HepG2 (cell line): ENCODE measurements around the gene STMN3. TPM values are rescaled to one million over a fixed set of nuclear protein-coding genes. Genes with fewer than 3 reads are reported as not detected.

Experiments used
- ARHGAP35 ChIP-seq: sonication (generic); formaldehyde crosslinking; IDR thresholded peaks from 2 replicates; pipeline ENCODE4 v1.9.0; 2022; ENCODE audit warnings: mild to moderate bottlenecking, inconsistent platforms, moderate library complexity, missing genetic modification reagents, borderline replicate concordance
- ATF4 ChIP-seq, 2 experiments: fragments of 450-650 bp in 1 of 2; sonication (generic) in 1 of 2; formaldehyde crosslinking; IDR thresholded peaks; 2 replicates each; pipeline versions ENCODE4 v1.5.0 to v1.8.0; 2020 to 2022; ENCODE audit warnings: mild to moderate bottlenecking in 1 of 2, missing genetic modification reagents in 1 of 2
- ATM ChIP-seq: fragments of 450-650 bp; IDR thresholded peaks from 2 replicates; pipeline ENCODE4 v1.7.1; 2017; ENCODE audit warnings: mild to moderate bottlenecking, borderline replicate concordance
- BCLAF1 ChIP-seq: fragments of 450-650 bp; IDR thresholded peaks from 2 replicates; pipeline ENCODE4 v1.6.1; 2017; ENCODE audit warnings: mild to moderate bottlenecking
- DNMT1 ChIP-seq: sonication (generic); formaldehyde crosslinking; IDR thresholded peaks from 2 replicates; pipeline ENCODE4 v1.5.1; 2020; ENCODE audit warnings: mild to moderate bottlenecking, missing genetic modification reagents
- EED ChIP-seq: sonication (generic); formaldehyde crosslinking; IDR thresholded peaks from 2 replicates; pipeline ENCODE4 v1.5.0; 2020; ENCODE audit warnings: mild to moderate bottlenecking, missing genetic modification reagents
- GLI4 ChIP-seq: sonication (generic); formaldehyde crosslinking; IDR thresholded peaks from 2 replicates; pipeline ENCODE4 v1.5.1; 2020; ENCODE audit warnings: missing genetic modification reagents, mild to moderate bottlenecking, moderate library complexity, borderline replicate concordance
- HNF1B ChIP-seq: sonication (generic); formaldehyde crosslinking; IDR thresholded peaks from 2 replicates; pipeline ENCODE4 v1.5.1; 2020; ENCODE audit warnings: mild to moderate bottlenecking, moderate library complexity, missing genetic modification reagents
- HOXA3 ChIP-seq: sonication (generic); formaldehyde crosslinking; IDR thresholded peaks from 2 replicates; pipeline ENCODE4 v1.5.0; 2020; ENCODE audit warnings: missing genetic modification reagents
- IRX3 ChIP-seq: sonication (generic); formaldehyde crosslinking; IDR thresholded peaks from 2 replicates; pipeline ENCODE4 v1.8.1; 2023; ENCODE audit warnings: mild to moderate bottlenecking, low read depth, missing genetic modification reagents, borderline replicate concordance
- JARID2 ChIP-seq: sonication (generic); formaldehyde crosslinking; IDR thresholded peaks from 2 replicates; pipeline ENCODE4 v1.8.1; 2023; ENCODE audit warnings: missing genetic modification reagents, inconsistent platforms; ENCODE audit not compliant: insufficient replicate concordance
- KLF6 ChIP-seq: IDR thresholded peaks from 2 replicates; pipeline ENCODE4 v1.8.0; 2016; ENCODE audit warnings: missing biosample characterization, missing genetic modification reagents
- NR2C2 ChIP-seq: sonication (generic); formaldehyde crosslinking; IDR thresholded peaks from 2 replicates; pipeline ENCODE4 v1.4.0; 2020; ENCODE audit warnings: missing genetic modification reagents, mild to moderate bottlenecking, moderate library complexity, borderline replicate concordance
- RAD51 ChIP-seq: fragments of 450-650 bp; IDR thresholded peaks from 2 replicates; pipeline ENCODE4 v1.6.1; 2016; ENCODE audit warnings: borderline replicate concordance
- RBM22 ChIP-seq: fragments of 200-400 bp; formaldehyde crosslinking; optimal IDR thresholded peaks from 2 replicates; pipeline ENCODE3; 2017; ENCODE audit warnings: mild to moderate bottlenecking, low read length, moderate library complexity
- THAP7 ChIP-seq: sonication (generic); formaldehyde crosslinking; IDR thresholded peaks from 2 replicates; pipeline ENCODE4 v1.8.1; 2023; ENCODE audit warnings: mild to moderate bottlenecking, missing genetic modification reagents
- THYN1 ChIP-seq: sonication (generic); formaldehyde crosslinking; IDR thresholded peaks from 2 replicates; pipeline ENCODE4 v1.8.1; 2023; ENCODE audit warnings: low read depth, mild to moderate bottlenecking, moderate library complexity, missing genetic modification reagents, borderline replicate concordance
- ZBTB20 ChIP-seq: sonication (generic); formaldehyde crosslinking; IDR thresholded peaks from 2 replicates; pipeline ENCODE4 v1.8.1; 2023; ENCODE audit warnings: missing genetic modification reagents, low read depth, mild to moderate bottlenecking, borderline replicate concordance
- ZEB1 ChIP-seq: IDR thresholded peaks from 2 replicates; pipeline ENCODE4 v1.6.1; 2012; ENCODE audit warnings: mild to moderate bottlenecking, low read depth, inconsistent platforms; ENCODE audit not compliant: insufficient replicate concordance
- ZNF143 ChIP-seq: sonication (generic); formaldehyde crosslinking; IDR thresholded peaks from 2 replicates; pipeline ENCODE4 v1.4.0; 2020; ENCODE audit warnings: missing genetic modification reagents
- ZNF547 ChIP-seq: sonication (generic); formaldehyde crosslinking; IDR thresholded peaks from 2 replicates; pipeline ENCODE4 v1.5.1; 2020; ENCODE audit warnings: mild to moderate bottlenecking, missing genetic modification reagents
- ZNF570 ChIP-seq: sonication (generic); formaldehyde crosslinking; IDR thresholded peaks from 2 replicates; pipeline ENCODE4 v1.4.0; 2020; ENCODE audit warnings: mild to moderate bottlenecking, missing genetic modification reagents, borderline replicate concordance
- ZNF678 ChIP-seq: sonication (generic); formaldehyde crosslinking; IDR thresholded peaks from 2 replicates; pipeline ENCODE4 v1.4.0; 2020; ENCODE audit warnings: mild to moderate bottlenecking, missing genetic modification reagents
- ZNF768 ChIP-seq: sonication (generic); formaldehyde crosslinking; IDR thresholded peaks from 2 replicates; pipeline ENCODE4 v1.4.0; 2020; ENCODE audit warnings: missing genetic modification reagents
- polyA plus RNA-seq, 8 experiments: library from polyadenylated mRNA; depleted of rRNA in 3 of 8; stranded (reverse) in 7 of 8; unstranded in 1 of 8; fragments of >200 nt; fragmentation: Illumina TruSeq in 4 of 8; extraction: Trizol in 4 of 8; gene quantifications; 2 replicates each; pipeline versions ENCODE4 v1.2.1 to v1.2.3, GENCODE V29; 2011 to 2016; ENCODE audit warnings: low read depth in 4 of 8, missing spikeins in 1 of 8, mixed read lengths in 1 of 8; ENCODE audit not compliant: insufficient read depth in 1 of 8
- total RNA-seq, 5 experiments: library from RNA; depleted of rRNA; stranded (reverse); fragments of >200 nt; fragmentation: Illumina TruSeq; extraction: Trizol; gene quantifications; 2 replicates each; pipeline ENCODE4 v1.2.3, GENCODE V29; 2016; ENCODE audit warnings: low read depth in 1 of 5

Gene STMN3
- total and polyA plus RNA-seq, 2 of the 13 experiments (the other 11 are each of a cell fraction or from before 2014, with no cell fraction given), result 21.0 to 48.3 TPM

GRCh38 chr20:63628246-63628975 lies 24.8 kb downstream of the STMN3 start (continued):
- 0 out of 4 replicates have a peak, but pooled peaks of 1 of the 2 experiments have one; percentile 70 for TF ChIP-seq ATF4 (CRISPR knock-in tag; IDR thresholded peaks at IDR 0.05)
- TF ChIP-seq BCLAF1, result no peak
- TF ChIP-seq HNF1B (CRISPR knock-in tag), result peak; percentile 67
- TF ChIP-seq ZNF547 (CRISPR knock-in tag), result peak; percentile 95; the same call in 1 of the 2 replicates
- TF ChIP-seq ZEB1, result peak; percentile 91
- TF ChIP-seq IRX3, result no peak; the same call in none of the 2 replicates
- TF ChIP-seq THAP7, result peak; percentile 93
- TF ChIP-seq EED (CRISPR knock-in tag), result peak; percentile 35; the same call in 1 of the 2 replicates
- TF ChIP-seq ZNF143 (CRISPR knock-in tag), result peak; percentile 79
- peak; percentile 95 for TF ChIP-seq HOXA3 (CRISPR knock-in tag)
- peak; percentile 58 for TF ChIP-seq RBM22
- TF ChIP-seq DNMT1 (CRISPR knock-in tag), result no peak
- TF ChIP-seq ZNF678, result peak; percentile 78; the same call in 1 of the 2 replicates
- no peak for TF ChIP-seq ATM
- TF ChIP-seq ARHGAP35 (CRISPR knock-in tag), result peak; percentile 86
- no peak for TF ChIP-seq RAD51
- TF ChIP-seq KLF6 (CRISPR knock-in tag), result peak; percentile 83; the same call in 1 of the 2 replicates
- TF ChIP-seq ZBTB20 (CRISPR knock-in tag), result peak; percentile 93; the same call in 1 of the 2 replicates
- peak; percentile 96 for TF ChIP-seq NR2C2 (CRISPR knock-in tag)
- TF ChIP-seq ZNF570 (CRISPR knock-in tag), result no peak
- peak; percentile 96 for TF ChIP-seq JARID2 (CRISPR knock-in tag)
- TF ChIP-seq ZNF768 (CRISPR knock-in tag), result peak; percentile 45
- TF ChIP-seq THYN1 (CRISPR knock-in tag), result peak; percentile 98; the same call in 1 of the 2 replicates
- TF ChIP-seq GLI4 (CRISPR knock-in tag), result peak; percentile 92
